NCI-H226 (cell line): Measurements from ENCODE around the gene SESN1.
"Not testable (repeated sequence)": the region's sequence is repeated elsewhere in the genome, so short reads cannot be mapped to it uniquely, and the experiment has no call there.

Source experiments
- DNase-seq: peaks from one replicate; pipeline ENCODE4 v3.0.0-alpha.2; 2015

Gene SESN1

GRCh38 chr6:108995296-108995695, 99.3 kb downstream of the SESN1 start:
- no peak for DNase-seq

GRCh38 chr6:108993876-108994275, 100.8 kb downstream of the SESN1 start:
- no peak for DNase-seq

- no peak for DNase-seq
Measured at GRCh38 chr6:108989700-108990099, 104.9 kb downstream of the SESN1 start.

- DNase-seq = no peak
Measured at GRCh38 chr6:108988765-108989164, 105.9 kb downstream of the SESN1 start.

GRCh38 chr6:108988296-108988695, 106.3 kb downstream of the SESN1 start:
- DNase-seq = no peak

GRCh38 chr6:108987156-108987555, 107.5 kb downstream of the SESN1 start:
- DNase-seq = no peak

- DNase-seq = no peak
Measured at GRCh38 chr6:108985301-108985700, 109.3 kb downstream of the SESN1 start.

GRCh38 chr6:108983151-108983550, 111.5 kb downstream of the SESN1 start:
- DNase-seq = no peak

GRCh38 chr6:108982154-108983113, 112.2 kb downstream of the SESN1 start:
- DNase-seq = no peak

- not testable (repeated sequence) for DNase-seq
Measured at GRCh38 chr6:108978638-108979037, 116.0 kb downstream of the SESN1 start.

- DNase-seq = no peak
Measured at GRCh38 chr6:108974201-108974600, 120.4 kb downstream of the SESN1 start.

- DNase-seq = no peak
Measured at GRCh38 chr6:108969776-108970175, 124.9 kb downstream of the SESN1 start.

- DNase-seq = no peak
Measured at GRCh38 chr6:108968325-108969316, 126.0 kb downstream of the SESN1 start.

GRCh38 chr6:108966855-108967755, 127.5 kb downstream of the SESN1 start:
- DNase-seq = no peak

GRCh38 chr6:108966251-108966650, 128.4 kb downstream of the SESN1 start:
- DNase-seq = no peak

GRCh38 chr6:108961985-108962384, 132.7 kb downstream of the SESN1 start:
- DNase-seq = no peak

GRCh38 chr6:108961077-108961476, 133.6 kb downstream of the SESN1 start:
- DNase-seq = no peak

GRCh38 chr6:108960601-108961000, 134.0 kb downstream of the SESN1 start:
- no peak for DNase-seq

- no peak for DNase-seq
Measured at GRCh38 chr6:108959972-108960582, 134.6 kb downstream of the SESN1 start.

GRCh38 chr6:108958900-108959770, 135.5 kb downstream of the SESN1 start:
- DNase-seq = no peak

GRCh38 chr6:108957221-108957620, 137.4 kb downstream of the SESN1 start:
- DNase-seq = no peak
